Superior temporal gyrus (tissue), 1 donor: ENCODE data around the gene BBOX1.
A peak's percentile ranks its signal among the peaks of the same experiment; 100 is the strongest.
"Not testable (repeated sequence)": the region's sequence is repeated elsewhere in the genome, so short reads cannot be mapped to it uniquely, and the experiment has no call there.

Experiments
- DNase-seq: peaks from one replicate; pipeline ENCODE4 v3.0.0-alpha.2; 2016; ENCODE audit errors: extremely low spot score

Gene BBOX1

DNA sequence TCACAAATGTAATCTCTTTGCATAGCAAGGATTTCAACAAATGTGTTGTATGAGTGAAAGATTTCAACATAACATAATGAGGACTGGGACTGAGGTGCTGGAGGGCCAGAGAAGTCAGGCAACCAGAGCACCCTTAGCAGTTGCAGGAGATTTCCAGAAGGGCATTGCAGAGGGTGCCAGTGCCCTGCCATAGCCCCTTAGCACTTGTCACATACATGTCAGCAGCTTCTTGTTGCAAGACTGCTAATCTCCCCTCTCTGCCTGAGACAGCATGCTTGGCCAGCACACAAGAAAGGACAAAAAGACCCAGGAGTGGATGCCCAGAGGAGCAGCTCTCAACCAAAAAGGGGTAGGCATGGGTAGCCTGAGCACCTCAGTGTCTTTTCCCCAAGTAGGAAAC is 43.2 kb downstream of the BBOX1 start:
- DNase-seq, result no peak

DNA sequence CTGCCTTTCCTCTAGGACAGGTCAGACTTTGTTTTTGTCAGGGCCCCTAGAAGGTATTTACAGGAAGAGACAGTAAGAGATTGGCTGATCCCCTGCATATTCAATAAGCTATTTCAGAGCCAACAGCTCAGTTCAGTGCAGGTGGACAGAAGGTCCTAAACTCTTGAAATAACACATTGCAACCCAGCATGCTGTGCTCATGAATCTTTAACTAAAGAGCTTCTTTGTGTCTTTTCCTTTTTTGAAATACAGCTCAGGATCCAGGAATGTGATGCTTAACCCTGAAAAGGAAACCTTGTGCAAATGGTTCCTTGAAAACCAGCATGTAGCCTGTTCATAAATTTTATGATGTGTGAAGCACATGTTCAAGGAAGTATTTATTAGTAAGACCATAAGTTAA is 43.9 kb downstream of the BBOX1 start:
- DNase-seq, result no peak

DNA sequence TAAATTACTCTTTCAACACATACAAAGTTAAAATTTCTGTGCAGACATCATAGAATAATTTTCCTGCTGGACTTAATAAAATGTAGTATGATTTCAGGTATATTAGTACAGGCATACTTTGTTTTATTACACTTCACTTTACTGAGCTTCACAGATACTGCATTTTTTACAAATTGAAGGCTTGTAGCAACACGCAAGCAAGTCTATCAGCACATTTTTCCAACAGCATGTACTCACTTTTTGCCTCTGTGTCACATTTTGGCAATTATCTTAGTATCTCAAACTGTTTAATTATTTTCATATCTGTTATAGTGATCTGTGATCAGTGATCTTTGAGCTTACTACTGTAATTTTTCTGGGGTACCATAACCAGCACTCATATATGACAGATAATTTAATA is 44.5 kb downstream of the BBOX1 start:
- DNase-seq, result no peak

DNA sequence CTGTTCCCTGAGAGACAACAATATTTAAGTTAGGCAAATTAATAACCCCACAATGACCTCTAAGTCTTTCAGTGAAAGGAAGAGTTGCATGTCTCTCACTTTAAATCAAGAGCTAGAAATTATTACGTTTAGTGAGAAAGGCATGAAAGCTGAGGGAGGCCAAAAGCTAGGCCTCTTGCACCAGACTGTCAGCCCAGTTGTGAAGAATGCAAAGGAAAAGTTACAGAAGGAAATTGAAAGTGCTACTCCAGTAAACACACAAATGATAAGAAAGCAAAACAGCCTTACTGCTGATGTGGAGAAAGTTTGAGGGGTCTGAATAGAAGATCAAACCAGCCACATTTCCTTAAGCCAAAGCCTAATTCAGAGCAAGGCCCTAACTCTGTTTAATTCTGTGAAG is 45.0 kb downstream of the BBOX1 start:
- DNase-seq, result no peak

DNA sequence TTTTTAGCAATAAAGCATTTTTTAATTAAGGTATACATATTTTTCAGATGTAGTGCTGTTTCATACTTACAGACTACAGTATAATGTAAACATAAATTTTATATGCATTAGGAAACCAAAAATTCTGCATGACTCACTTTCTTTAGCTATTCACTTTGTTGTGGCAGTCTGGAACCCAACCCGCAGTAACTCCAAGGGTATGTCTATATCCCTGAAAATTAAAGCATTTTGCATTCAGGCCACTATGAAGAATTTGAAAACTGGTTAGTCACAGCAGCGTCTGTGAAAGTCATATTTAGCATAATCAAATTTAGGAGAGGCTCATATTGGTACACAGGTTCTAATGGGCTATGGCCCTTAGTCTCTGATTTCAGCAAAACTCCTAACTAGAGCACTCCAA is 46.8 kb downstream of the BBOX1 start:
- no peak for DNase-seq

DNA sequence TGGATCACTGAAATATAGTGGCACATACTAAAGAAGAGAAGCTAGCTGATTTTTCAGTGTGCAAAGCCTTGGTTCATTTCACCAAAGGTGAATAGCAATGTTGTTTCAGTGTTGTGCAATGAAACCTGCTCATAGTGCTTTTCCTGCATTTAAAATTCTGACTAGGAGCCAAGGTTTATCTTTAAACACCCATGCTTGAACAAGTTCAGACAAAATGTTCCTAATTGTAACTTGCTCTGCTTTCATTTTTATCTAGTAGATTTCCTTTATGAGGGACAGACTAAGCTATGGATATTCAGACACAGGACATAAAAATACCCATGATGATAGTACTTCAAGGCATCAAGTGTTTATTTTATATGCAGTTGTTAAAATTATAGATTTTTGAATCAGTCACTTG is 47.7 kb downstream of the BBOX1 start:
- peak; percentile 39 for DNase-seq

DNA sequence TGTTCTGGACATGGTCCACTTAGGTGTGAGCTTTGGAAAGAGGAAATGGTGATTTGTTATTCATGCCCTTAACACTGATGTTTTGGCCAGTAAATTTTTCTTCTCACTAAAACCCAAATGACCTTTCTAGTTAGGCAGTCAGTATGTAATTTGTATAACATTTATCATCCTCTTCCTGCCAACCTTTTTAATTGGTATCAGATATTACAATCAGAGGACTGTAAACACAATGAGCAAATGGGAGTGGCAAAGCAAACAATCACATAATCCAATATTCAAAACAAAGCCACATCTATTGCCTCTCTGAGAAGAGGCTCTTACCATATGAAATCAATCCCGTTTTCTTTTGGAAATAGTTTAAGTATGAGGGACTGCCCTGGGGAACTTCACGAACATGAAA is 49.1 kb downstream of the BBOX1 start:
- no peak for DNase-seq

DNA sequence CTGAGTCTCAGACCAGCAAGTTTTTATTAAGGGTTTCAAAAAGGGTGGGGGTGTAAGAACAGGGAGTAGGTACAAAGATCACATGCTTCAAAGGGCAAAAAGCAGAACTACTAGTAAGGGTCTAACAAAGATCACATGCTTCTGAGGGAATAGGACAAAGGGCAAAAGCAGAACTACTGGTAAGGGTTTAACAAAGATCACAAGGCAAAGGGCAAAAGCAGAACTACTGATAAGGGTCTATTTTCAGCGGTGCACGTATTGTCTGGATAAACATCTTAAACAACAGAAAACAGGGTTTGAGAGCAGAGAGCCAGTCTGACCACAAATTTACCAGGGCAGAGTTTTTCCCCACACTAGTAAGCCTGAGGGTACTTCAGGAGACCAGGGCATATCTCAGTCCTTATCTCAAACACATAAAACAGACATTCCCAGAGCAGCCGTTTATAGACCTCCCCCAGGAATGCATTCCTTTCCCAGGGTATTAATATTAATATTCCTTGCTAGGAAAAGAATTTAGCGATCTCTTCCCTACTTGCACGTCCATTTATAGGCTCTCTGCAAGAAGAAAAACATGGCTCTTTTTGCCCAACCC is 49.8 kb downstream of the BBOX1 start:
- not testable (repeated sequence) for DNase-seq

DNA sequence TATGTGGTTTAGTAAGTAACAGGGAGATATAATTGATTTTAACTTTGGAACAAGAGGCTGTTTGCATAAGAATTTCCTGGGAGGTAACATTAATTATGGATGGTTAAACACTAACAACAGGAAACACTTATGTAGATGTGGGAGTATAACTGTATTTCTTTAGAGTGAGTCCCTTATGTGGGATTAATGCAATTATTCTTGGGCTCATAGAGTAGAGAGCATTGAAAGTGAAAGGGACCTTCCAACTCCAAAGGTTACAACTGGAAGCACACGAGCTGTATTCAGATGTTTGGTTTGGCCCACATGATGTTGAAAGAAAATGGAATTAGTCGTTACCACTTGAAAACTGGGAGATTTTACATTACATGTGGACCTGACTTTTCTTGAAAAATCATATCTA is 53.5 kb downstream of the BBOX1 start:
- DNase-seq, result no peak

DNA sequence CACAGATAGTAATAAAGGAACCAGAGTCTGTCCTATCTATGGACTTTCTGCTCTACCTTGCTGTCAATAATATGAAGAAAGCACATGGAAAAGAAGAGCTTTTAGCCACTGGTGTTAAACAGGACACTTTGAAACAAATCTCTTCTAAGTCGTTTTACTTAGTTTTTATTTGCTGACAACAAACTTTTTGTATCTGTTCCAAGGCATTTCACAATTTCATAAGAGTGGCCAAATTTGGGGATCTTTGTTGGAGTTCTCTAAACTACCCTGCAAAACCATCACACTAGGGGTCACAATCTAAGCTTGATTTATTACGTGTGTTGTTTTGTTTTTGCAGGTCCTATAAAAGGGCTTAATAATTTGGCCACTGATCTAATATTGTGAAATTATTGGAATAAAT is 54.4 kb downstream of the BBOX1 start:
- DNase-seq, result no peak

DNA sequence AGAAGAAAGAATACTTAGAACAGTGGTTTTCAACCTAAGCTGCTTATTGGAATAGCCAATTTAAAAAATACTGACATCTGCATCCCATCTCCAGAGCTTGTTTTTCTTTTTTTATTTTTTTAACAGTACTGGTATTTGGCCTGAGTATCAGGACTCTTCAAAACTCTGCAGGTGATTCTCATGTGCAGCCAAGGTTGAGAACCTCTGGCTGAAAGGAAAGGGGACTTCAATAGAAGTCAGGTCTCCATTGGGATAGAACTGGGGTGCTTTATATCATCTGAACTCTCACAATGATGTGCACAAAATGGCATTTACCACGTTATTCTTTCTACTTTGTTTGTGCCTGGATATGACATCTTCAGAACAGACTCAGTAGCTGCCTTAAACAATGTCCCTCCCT is 55.3 kb downstream of the BBOX1 start:
- no peak for DNase-seq

DNA sequence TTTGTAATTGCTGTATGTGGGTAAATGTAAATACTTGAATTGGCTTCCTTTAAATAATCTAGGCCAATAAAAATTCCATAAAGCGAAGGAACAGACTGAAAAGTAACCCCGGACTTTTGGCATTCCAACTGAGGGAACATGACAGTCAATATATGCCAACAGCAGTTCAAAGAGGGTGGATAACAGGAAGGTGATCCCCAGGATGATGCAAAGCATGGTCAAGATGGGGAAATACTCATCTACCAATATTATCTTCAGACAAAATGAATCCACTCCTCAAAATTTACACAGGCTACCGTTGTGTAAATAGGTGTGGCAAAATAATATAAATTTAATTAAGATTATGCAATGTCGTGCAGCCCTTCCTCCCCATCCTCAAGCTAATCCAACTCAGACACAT is 56.9 kb downstream of the BBOX1 start:
- DNase-seq, result no peak

DNA sequence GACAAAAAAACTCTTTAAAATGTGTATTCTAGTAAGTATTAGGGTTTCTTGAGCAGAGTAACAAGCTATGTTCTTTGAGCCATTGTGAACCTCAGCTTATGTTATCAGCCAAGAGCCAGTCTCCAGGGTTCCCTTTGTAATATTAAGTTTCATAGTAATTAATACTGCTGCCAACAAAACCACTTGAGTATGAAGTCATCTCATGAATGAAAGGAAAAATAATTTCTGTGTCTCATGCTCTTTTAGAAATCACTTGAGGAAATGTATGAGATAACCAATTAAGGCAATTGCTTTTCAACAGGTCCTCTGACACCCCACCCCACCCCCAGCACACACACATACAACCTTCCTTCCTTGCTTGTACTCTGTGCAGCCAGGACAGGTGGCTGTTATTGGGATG is 59.9 kb downstream of the BBOX1 start:
- no peak for DNase-seq

DNA sequence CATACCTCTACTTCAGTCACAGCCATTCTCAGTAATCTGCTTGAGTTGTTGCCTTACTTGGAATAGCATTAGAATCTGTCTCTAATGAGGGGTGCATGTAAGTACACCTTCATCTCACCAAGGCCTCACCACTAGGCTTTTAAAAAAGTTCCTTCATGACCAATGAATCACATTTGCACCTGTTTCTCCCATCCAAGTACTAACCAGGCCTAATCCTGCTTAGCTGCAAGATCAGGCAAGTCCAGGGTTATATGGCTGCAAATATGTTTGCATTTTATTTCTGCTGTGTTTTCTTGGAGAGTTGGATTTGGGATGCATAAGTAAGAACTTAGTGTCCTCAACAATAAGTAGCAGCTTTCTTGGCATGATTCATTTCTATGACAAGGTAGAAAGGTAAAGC is 66.9 kb downstream of the BBOX1 start:
- DNase-seq, result no peak

DNA sequence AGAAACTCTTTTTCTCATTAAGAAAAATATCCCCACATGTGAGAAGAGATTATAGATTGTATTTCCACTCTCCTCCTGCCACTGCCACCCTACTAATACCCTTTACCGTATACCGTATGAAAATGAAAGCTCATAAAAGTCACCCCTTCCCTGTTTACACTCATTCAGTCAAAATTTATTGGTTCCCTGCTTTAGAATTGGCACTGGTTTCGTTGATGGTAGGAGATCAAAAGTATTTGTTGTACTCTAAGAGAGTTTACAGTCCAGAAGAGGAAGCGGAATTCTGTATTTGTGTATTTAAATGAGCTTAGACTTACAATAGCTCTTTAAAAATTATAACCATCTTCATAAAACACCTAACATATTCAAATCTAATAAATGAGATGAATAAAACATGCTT is 68.2 kb downstream of the BBOX1 start:
- DNase-seq, result no peak

DNA sequence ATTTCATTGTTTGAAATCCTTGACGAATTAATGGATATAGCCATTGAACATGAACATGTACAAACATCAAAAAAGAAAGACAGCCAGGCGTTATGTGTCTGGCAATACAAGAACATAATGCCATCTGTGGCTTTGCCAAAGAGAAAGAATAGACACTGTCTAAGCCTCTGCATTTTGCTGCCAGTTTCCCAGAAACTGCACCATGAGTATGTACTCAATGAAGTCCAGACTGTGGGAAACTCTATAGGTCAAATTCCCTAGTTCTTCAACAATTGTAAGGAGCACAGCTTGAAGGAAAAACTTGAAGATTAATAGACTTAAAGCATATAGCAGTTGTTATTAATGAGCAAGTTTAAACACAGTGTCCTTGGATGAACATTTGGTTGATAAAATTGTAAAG is 71.3 kb downstream of the BBOX1 start:
- no peak for DNase-seq

DNA sequence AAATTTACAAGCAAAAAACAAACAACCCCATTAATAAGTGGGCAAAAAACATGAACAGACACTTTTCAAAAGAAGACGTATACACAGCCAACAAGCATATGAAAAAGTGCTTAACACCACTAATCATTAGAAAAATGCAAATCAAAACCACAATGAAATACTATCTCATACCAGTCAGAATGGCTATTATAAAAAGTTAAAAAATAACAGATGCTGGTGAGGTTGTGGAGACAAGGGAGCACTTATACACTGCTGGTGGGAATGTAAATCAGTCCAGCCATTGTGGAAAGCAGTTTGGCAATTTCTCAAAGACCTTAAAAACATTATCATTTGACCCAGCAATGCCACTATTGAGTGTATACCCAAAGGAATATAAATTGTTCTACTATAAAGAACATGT is 72.3 kb downstream of the BBOX1 start:
- DNase-seq, result no peak

DNA sequence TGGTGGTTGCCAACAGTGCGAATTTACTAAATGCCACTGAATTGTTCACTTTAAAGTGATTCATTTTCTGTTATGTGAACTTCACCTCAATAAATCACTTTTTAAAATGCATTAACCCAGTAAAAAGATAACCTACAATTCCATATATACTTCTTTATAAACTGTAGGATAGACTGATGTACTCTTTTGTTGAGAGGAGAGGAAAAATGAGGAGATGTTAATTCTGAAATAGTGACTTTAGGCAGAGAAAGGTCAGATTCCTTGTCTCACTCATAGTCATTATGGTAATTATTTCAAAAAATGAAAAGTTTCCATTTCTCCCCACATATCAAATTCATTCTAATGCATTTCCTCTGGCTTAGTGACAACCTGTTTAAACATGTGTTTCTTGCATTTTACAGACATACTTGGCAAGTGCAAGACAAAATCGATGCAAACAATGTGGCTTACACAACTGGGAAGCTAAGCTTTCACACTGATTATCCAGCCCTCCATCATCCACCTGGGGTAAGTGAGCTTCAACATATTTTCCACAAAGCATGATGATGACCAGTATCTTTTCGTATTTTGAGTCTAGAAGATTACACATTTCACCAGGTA is 74.5 kb downstream of the BBOX1 start:
- DNase-seq, result no peak

DNA sequence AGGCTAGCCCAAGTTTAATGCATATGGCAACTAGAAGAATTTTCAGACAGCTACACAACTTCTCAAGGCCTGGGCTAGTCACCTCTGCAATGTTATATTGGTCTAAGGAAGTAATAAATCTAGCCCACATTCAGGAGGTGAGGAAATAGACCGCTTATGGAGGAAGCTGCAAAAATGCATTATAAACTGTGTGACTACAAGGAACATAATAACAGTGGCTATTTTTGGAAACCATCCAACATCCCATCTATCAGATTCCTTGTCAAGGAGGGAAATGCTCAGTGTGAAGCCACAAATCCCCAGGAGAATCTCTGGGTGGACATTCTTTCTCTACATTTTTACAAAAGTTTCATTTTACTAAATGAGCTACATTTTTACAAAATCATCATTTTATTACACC is 76.1 kb downstream of the BBOX1 start:
- DNase-seq, result no peak

DNA sequence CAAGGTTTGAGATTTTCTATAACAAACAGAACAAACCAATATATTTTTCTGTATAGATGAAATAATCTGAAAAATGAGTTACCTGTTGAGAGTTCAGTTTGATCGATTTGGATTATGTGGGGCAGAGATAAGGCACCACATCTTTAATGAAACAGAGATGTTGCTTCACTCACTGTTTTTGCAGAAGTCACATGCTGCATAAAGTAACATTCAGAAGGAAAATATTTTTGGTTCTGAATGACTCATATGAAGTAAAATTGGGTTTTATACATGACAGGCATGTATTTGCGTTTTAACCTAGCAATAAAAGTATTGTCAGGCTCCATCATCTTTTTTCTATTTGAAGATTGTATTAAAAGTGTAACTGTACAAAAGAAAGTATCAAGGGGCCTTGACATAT is 77.8 kb downstream of the BBOX1 start:
- no peak for DNase-seq

DNA sequence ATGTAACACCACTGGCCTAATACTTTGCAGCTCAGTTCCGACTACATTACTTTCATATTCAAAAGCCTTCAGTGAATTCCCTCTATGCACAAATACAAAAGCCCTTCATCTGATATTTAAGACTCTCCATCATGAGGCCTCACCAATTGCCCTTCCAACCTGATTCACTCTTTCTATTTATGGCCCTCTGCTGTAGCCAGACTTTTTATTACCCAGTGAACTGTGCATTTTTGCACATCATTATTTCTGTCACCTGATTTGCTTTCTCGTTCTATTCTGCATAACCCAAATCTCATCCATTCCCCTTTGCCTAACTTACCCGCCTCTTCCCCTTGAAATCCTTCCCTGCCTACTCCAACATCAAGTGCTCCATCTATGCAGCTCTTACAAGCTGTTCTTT is 78.3 kb downstream of the BBOX1 start:
- no peak for DNase-seq

DNA sequence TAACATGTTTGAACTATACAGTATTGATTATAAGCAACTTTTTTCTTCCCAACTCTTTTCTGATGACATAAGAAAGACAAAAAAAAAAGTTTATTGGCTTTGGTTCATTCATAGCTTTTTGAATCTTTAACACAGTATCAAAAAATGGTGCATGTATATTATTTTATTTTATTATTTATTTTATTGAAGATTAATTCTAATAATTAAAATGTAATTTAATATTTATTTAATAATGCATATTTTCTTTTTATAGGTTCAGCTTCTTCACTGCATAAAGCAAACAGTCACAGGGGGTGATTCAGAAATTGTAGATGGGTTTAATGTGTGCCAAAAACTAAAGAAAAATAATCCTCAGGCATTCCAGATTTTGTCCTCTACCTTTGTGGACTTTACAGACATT is 78.8 kb downstream of the BBOX1 start:
- no peak for DNase-seq

DNA sequence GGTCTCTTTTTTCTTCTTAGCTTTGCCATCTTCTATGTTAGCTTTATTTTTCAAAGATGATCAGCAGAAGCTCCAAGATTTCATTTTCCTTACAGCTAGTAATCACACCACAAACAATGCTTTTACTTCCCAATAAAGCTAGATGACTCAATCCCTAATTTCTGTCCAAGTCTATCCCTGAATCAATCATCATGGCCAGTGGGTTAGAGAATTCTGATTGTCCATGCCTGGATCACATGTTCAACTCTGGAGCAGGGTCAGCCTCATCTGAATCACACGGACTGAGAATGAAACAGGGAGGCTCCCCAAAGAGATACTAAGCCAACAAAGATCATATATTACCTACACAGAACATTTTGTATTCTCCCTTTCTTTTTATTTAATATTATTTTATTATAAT is 79.6 kb downstream of the BBOX1 start:
- no peak for DNase-seq

DNA sequence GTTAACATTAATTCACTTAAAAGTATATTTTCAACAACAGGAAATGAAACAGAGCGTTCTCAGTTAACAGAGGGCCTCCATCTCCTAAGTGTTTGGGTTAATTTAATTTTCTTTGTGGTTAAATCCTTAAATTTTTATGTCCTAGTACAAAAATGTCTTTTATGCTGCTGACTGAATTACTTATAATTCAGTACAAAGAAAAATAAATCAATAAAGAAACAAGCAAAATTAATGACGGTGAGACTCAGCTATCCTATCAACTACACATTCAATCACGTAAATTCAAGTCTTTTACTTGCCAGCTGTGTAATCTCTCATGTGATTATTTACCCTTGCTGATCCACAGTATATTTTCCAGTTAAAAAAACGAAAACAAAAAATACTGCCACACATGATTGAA is 81.4 kb downstream of the BBOX1 start:
- DNase-seq, result no peak
